ENCODE measurements around the gene FAM117B.

DNA sequence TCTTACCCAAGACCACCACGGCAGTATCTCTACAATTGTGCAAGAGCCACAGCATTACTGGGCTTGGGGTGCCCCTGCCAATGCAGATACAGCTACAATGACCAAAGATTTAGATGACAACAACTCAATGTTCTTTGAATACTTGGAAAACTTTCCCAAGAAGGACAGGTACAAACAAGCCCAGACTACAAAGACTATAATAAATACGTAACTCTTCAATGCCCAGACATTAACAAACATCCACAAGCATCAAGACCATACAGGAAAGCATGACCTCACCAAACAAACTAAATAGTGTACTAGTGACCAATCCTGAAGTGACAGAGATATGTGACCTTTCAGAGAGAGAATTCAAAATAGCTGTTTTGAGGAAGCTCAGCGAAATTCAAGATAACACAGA, 174.0 kb downstream of the FAM117B start:
- TF ChIP-seq POLR2AphosphoS5 (IDR thresholded peaks at IDR 0.05) (no peak), POLR2A (IDR thresholded peaks at IDR 0.05) (no peak)
- TF ChIP-seq, protein P1, sequence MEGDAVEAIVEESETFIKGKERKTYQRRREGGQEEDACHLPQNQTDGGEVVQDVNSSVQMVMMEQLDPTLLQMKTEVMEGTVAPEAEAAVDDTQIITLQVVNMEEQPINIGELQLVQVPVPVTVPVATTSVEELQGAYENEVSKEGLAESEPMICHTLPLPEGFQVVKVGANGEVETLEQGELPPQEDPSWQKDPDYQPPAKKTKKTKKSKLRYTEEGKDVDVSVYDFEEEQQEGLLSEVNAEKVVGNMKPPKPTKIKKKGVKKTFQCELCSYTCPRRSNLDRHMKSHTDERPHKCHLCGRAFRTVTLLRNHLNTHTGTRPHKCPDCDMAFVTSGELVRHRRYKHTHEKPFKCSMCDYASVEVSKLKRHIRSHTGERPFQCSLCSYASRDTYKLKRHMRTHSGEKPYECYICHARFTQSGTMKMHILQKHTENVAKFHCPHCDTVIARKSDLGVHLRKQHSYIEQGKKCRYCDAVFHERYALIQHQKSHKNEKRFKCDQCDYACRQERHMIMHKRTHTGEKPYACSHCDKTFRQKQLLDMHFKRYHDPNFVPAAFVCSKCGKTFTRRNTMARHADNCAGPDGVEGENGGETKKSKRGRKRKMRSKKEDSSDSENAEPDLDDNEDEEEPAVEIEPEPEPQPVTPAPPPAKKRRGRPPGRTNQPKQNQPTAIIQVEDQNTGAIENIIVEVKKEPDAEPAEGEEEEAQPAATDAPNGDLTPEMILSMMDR (IDR thresholded peaks at IDR 0.05) = no peak
